ENCODE results near the gene FOXN1. TPM values are rescaled to one million over a fixed set of nuclear protein-coding genes. Genes with fewer than 3 reads are reported as not detected.
A peak's percentile ranks its signal among the peaks of the same experiment; 100 is the strongest.

Gene FOXN1
- total and polyA plus RNA-seq, 2 donors from 2014 or later: not detected

DNA sequence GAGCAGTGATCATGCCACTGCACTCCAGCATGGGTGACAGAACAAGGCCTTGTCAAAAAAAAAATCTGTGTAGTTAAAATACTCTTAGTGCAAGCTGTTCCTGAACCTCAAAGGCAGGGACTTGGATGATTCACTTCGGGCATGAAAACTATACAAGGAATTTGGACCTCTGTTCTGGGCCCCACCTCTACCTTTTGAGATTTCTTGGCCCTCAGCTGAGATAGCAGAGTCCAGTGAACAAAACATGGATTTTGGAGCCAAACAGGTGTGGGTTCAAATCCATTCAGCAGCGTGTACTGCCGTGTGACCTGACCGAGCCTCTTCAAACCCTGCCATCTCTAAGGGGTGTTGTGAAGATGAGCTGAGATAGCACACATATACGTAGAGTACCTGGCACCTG is 25.9 kb upstream of the FOXN1 start:
- no peaks in the 10 kb centered on the region for H3K36me3 ChIP-seq (ENCODE audit: control insufficient read depth in 2 of 3, insufficient read depth in 3 of 3, low read length in 3 of 3)
- peak overlapping the region in 1 of 2 donors; percentile 33 for H3K27ac ChIP-seq (ENCODE audit: low read depth in 2 of 2, low read length in 2 of 2)
- H3K4me1 ChIP-seq (ENCODE audit: control insufficient read depth in 2 of 3, insufficient read depth in 2 of 3, low read depth in 1 of 3, low read length in 3 of 3): peaks cover 0 to 15% (median 3%) of the 10 kb centered on the region in 3 donors
- DNase-seq (no peak), FAIRE-seq (no peak)
- TF ChIP-seq, protein P1, sequence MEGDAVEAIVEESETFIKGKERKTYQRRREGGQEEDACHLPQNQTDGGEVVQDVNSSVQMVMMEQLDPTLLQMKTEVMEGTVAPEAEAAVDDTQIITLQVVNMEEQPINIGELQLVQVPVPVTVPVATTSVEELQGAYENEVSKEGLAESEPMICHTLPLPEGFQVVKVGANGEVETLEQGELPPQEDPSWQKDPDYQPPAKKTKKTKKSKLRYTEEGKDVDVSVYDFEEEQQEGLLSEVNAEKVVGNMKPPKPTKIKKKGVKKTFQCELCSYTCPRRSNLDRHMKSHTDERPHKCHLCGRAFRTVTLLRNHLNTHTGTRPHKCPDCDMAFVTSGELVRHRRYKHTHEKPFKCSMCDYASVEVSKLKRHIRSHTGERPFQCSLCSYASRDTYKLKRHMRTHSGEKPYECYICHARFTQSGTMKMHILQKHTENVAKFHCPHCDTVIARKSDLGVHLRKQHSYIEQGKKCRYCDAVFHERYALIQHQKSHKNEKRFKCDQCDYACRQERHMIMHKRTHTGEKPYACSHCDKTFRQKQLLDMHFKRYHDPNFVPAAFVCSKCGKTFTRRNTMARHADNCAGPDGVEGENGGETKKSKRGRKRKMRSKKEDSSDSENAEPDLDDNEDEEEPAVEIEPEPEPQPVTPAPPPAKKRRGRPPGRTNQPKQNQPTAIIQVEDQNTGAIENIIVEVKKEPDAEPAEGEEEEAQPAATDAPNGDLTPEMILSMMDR (IDR thresholded peaks at IDR 0.05; ENCODE audit: borderline replicate concordance, extremely low read depth, insufficient read depth): no peak
- H3K9ac ChIP-seq (ENCODE audit: low read length in 3 of 3): no peak overlapping the region
- no peaks in the 10 kb centered on the region for H3K27me3 ChIP-seq (ENCODE audit: control insufficient read depth, insufficient read depth, low read length)
- H3K9me3 ChIP-seq (ENCODE audit: control insufficient read depth in 2 of 3, insufficient read depth in 1 of 3, low read length in 3 of 3): no peaks in the 10 kb centered on the region
- no peak overlapping the region for H3K4me3 ChIP-seq (ENCODE audit: low read length in 3 of 3)
- intact Hi-C loops (cut with DNase I): no loop called here

DNA sequence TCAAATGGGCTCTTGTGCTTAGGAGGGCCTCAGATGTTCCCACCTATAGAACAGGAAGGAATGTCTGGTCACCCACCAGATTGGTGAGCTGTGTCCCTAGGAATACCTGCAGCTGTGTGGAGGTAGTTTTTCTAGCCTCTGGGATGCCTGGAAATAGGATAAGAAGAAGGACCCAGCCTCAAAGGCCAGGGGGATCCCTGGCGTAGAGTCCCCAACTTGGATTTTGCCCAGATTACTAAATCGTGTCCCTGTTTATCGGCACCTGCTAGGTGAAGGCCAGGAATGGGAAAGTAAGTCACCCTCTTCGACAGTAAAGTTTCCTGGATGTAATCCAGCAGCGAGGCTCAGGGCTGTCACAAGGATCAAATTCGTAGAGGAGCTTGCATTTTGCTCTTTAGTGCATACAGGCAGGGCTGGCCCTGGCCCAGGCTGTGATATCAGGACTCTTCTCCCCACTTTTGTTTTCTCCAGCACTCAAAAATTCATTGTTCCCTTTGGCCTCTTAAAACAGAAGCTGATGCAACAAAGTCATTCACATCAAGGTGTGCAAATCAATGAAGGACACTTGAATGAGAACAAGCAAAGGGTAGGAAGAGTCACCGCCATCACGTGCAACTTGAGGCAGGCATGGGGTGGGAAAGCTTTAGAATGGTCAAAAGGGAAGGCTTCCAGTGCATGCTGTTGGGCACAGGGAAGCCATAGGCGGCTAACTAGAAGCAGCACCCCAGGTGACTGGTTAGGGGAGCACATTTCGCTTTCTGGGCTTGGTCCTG is 25.2 kb upstream of the FOXN1 start:
- no peak overlapping the region for H3K9ac ChIP-seq (ENCODE audit: low read length in 3 of 3)
- H3K4me1 ChIP-seq (ENCODE audit: control insufficient read depth in 2 of 3, insufficient read depth in 2 of 3, low read depth in 1 of 3, low read length in 3 of 3): peaks cover 0 to 15% (median 3%) of the 10 kb centered on the region in 3 donors
- peak overlapping the region; percentile 30 to 33 for H3K27ac ChIP-seq (ENCODE audit: low read depth in 2 of 2, low read length in 2 of 2)
- H3K4me3 ChIP-seq (ENCODE audit: low read length in 3 of 3): no peak overlapping the region
- no peak for FAIRE-seq
- no peaks in the 10 kb centered on the region for H3K9me3 ChIP-seq (ENCODE audit: control insufficient read depth in 2 of 3, insufficient read depth in 1 of 3, low read length in 3 of 3)
- no peaks in the 10 kb centered on the region for H3K27me3 ChIP-seq (ENCODE audit: control insufficient read depth, insufficient read depth, low read length)
- H3K36me3 ChIP-seq (ENCODE audit: control insufficient read depth in 2 of 3, insufficient read depth in 3 of 3, low read length in 3 of 3): no peaks in the 10 kb centered on the region
- TF ChIP-seq, protein P1 (IDR thresholded peaks at IDR 0.05; ENCODE audit: borderline replicate concordance, extremely low read depth, insufficient read depth): no peak
- intact Hi-C loops (cut with DNase I): no loop called here
- no peak for DNase-seq

DNA sequence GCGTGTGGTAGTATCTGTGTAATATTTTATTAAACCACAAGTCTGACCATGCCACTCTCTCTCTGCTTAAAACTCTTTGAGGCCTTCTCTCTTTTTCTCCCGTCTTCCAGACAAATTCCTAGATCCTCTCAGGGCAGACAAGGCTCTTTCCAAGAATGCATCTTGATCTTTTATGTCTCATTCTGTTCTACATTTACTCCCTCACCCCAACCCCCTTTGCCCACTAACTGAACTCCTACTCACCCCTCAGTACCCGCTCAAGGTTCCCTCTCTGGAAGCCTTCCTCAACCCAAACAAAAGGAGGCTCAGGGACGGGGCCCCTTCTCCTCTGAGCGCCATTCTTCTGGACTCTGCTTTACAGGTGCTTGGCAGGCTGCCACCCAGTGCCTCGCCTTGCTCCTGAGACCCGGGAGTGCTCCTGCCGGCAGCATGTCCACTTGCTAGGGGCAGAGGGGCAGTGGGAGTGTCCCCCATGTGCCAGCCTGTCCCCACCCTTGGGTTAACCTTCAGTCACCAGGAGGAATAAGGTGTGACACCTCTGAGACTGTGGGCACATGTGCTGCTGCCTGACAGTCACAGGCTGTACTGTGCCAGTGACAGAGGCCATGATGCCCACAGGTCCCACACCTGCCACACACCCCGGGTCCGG is 23.5 kb upstream of the FOXN1 start:
- Histone ChIP-seq H3K27ac (ENCODE audit: low read depth in 2 of 2, low read length in 2 of 2) (no peak overlapping the region), H3K9me3 (ENCODE audit: control insufficient read depth in 2 of 3, insufficient read depth in 1 of 3, low read length in 3 of 3) (no peaks in the 10 kb centered on the region), H3K27me3 (ENCODE audit: control insufficient read depth, insufficient read depth, low read length) (no peaks in the 10 kb centered on the region), H3K9ac (ENCODE audit: low read length in 3 of 3) (no peak overlapping the region), H3K4me1 (ENCODE audit: control insufficient read depth in 2 of 3, insufficient read depth in 2 of 3, low read depth in 1 of 3, low read length in 3 of 3) (peaks cover 0 to 15% (median 7%) of the 10 kb centered on the region in 3 donors), H3K4me3 (ENCODE audit: low read length in 3 of 3) (no peak overlapping the region), H3K36me3 (ENCODE audit: control insufficient read depth in 2 of 3, insufficient read depth in 3 of 3, low read length in 3 of 3) (no peaks in the 10 kb centered on the region)
- intact Hi-C loops (cut with DNase I): no loop called here
- FAIRE-seq (no peak), DNase-seq (no peak)
- TF ChIP-seq, protein P1 (IDR thresholded peaks at IDR 0.05; ENCODE audit: borderline replicate concordance, extremely low read depth, insufficient read depth): no peak

Measured in kidney (tissue), 14 donors.